AG09319 (cell line): ENCODE data around the gene PHC2.

ENCODE experiments used
- DNase-seq: peaks from one replicate; pipeline ENCODE4 v3.0.0-alpha.2; 2010; ENCODE audit warnings: low read depth; ENCODE audit errors: extremely low read depth
- TF ChIP-seq, protein P1 (sequence below): IDR thresholded peaks from 2 replicates; pipeline ENCODE4 v1.5.1; 2011; ENCODE audit warnings: low read depth, mild to moderate bottlenecking, inconsistent platforms, low read length, moderate library complexity

PHC2 gene

DNA sequence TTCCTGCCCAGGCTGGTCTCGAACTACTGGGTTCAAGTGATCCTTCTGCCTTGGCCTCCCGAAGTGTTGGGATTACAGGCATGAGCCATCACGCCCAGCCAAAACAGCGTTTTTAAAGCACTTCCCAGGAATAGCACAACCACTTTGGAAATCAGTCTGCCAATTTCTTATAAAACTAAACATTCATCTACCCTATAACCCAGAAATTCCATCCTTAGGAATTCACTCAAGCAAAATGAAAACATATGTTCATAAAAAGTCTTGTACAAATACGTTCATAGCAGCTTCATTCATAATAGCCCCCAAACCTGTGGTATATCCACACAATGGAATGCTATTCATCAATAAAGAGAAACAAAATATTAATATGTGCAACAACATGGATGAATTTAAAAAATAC is 36.1 kb downstream of the PHC2 start:
- no peak for DNase-seq
- TF ChIP-seq, protein P1, sequence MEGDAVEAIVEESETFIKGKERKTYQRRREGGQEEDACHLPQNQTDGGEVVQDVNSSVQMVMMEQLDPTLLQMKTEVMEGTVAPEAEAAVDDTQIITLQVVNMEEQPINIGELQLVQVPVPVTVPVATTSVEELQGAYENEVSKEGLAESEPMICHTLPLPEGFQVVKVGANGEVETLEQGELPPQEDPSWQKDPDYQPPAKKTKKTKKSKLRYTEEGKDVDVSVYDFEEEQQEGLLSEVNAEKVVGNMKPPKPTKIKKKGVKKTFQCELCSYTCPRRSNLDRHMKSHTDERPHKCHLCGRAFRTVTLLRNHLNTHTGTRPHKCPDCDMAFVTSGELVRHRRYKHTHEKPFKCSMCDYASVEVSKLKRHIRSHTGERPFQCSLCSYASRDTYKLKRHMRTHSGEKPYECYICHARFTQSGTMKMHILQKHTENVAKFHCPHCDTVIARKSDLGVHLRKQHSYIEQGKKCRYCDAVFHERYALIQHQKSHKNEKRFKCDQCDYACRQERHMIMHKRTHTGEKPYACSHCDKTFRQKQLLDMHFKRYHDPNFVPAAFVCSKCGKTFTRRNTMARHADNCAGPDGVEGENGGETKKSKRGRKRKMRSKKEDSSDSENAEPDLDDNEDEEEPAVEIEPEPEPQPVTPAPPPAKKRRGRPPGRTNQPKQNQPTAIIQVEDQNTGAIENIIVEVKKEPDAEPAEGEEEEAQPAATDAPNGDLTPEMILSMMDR, result no peak

DNA sequence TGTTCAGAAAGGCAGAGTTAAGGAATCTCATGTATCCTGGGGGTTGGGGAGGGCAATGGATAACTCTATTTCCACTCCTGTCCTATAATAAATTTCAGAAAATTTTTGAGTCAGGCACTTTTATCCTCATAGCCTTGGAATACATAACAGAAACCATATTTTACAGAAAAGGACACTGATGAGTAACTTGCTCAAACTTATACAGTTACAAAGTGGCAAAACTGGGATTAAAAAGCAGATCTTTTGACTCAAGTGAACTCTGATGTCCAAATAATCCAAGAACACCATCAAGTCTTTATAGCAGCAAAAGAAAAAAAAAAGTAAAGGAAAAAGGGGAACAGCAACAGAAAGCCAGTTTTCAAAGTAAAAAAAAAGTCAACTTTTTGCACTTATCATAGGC is 36.9 kb downstream of the PHC2 start:
- no peak for DNase-seq
- TF ChIP-seq, protein P1, result no peak

DNA sequence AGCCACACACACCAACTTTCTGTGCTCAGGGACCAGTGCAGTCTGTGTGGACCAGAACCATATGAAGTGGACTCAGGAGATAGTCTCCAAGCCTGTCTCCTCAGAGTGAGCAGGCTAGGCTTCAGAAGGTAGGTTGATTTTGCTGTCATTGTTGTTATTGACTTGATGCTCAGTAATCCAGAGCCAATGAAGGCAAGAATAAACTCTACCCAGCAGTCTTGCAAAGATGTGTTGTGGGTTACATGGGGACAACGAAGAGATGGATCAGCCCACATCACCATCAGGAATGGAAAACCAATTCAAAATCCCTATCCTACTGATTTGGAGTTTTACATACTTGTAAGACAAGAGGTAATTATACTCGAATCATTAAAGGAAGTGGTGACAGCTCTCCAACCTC is 37.4 kb downstream of the PHC2 start:
- no peak for DNase-seq
- TF ChIP-seq, protein P1, result no peak

DNA sequence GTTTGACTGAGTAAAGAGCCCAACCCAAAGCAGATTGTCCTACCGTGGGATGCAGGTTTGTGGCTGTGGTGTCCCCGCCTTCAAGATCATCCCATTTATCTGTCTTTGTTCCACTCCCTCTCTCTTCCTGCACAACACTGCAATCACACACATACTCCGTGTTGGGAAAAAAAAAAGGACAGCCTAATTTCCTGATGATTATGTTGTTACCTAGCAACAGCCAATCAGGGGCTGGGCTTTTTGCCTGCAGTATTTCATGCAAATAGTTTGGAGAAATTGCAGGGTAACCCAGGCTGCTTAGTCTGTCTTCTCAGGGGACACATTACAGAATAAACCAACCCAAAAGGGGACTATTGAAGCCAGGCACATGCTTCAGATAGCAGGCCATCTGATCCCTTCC is 38.3 kb downstream of the PHC2 start:
- DNase-seq, result no peak
- TF ChIP-seq, protein P1, result no peak

DNA sequence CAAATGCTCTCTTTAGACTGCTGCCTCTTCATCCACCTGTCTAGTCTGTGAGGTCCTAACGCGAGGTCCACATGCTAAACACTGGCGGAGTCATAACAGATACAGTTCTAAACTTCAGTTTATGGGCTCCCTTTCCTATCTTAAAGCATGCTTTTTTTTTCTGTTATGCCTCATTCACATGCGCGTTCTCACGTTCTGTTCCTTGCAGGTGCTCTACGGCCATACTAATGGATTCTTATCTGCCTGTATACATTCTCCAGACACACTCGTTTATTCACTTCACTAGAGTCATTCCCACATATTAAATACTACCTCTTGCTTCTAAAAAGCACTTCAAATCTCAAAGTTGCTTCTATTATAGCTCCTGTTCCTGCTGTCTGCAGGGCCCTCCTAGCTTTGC is 38.7 kb downstream of the PHC2 start:
- TF ChIP-seq, protein P1, result no peak
- DNase-seq, result no peak

DNA sequence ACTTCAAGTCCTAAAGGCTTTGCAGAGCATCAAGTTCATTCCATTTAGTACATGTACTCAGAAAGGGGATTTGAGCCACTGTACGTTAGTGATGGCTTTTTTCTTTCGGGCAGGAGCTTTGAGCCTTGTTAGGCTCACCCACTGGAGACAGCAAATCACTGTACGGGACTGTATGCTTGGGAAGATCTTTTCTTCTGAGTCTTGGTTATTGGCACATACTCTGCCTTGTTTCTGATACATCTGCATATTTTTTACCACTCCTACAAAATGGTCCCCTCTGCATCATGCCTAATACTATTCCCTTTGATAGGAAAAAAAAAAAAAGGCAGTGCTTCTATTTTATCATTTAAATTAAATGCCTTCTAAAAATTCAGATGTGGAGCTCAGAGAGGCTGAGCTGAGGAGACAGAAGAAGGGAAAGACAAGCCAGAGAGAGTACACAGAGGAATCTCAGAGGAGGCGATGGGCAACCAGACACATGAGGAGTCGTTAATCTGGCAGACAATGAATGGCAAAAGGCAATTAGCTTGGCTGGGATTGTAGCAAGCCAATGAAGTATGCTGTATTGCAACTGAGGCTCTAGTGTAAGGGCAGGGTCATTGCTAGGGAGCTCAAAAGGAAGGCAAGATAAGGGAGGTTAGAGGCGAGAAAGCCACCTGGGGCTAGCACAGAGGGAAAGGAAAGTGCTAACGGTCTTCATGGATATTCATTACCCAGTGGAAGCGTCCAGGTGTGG is 39.4 kb downstream of the PHC2 start:
- no peak for DNase-seq
- TF ChIP-seq, protein P1, result no peak

DNA sequence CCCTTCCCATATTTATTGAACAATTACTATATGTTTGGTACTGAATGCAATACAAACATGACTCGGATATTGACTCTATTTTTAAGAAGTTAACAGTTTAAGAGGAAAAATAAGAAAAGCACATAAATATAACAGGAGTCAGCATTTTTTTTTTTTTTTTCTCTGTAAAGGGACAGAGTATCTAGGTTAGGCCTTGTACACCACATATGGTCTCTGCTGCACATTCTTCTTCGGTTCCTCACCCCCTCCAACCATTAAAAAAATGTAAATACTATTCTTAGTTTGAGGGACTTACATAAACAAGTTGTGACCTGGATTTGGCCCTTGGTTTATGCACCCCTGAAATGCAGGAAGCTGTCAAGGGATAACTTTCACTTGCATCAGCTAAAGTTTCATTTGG is 40.4 kb downstream of the PHC2 start:
- TF ChIP-seq, protein P1, result no peak
- peak; percentile 79 for DNase-seq
